Astrocyte (in vitro differentiated cells and primary cell): Measurements from ENCODE around the gene INPP5A. TPM values are rescaled to one million over a fixed set of nuclear protein-coding genes. Genes with fewer than 3 reads are reported as not detected.
A peak's percentile ranks its signal among the peaks of the same experiment; 100 is the strongest.

Source experiments
- DNase-seq: peaks from one replicate; pipeline ENCODE4 v3.0.0-alpha.2; 2010; ENCODE audit warnings: low read depth
- FAIRE-seq: peaks from 2 replicates; lab custom pipeline; 2011; peaks lifted over from hg19 to GRCh38; lab: Jason Lieb, UNC
- H2AFZ ChIP-seq: 2 replicates; pipeline ENCODE4 v1.6.0; 2012; ENCODE audit warnings: low read depth, low read length, inconsistent platforms
- H3K27ac ChIP-seq: 2 replicates; pipeline ENCODE4 v1.5.1; 2011; ENCODE audit warnings: low read depth, low read length, inconsistent platforms
- H3K27me3 ChIP-seq: 2 replicates; pipeline ENCODE4 v1.6.0; 2011; ENCODE audit warnings: low read length, inconsistent platforms; ENCODE audit not compliant: insufficient read depth
- H3K36me3 ChIP-seq: 2 replicates; pipeline ENCODE4 v1.5.1; 2011; ENCODE audit warnings: low read length, inconsistent platforms; ENCODE audit not compliant: insufficient read depth
- H3K4me1 ChIP-seq: 2 replicates; pipeline ENCODE4 v1.5.1; 2011; ENCODE audit warnings: low read length, inconsistent platforms; ENCODE audit not compliant: insufficient read depth
- H3K4me2 ChIP-seq: 2 replicates; pipeline ENCODE4 v1.6.0; 2012; ENCODE audit warnings: low read length, inconsistent platforms
- H3K4me3 ChIP-seq: 2 replicates; pipeline ENCODE4 v1.5.1; 2011; ENCODE audit warnings: low read depth, mild to moderate bottlenecking, low read length, inconsistent platforms; ENCODE audit not compliant: insufficient read depth
- H3K79me2 ChIP-seq: 2 replicates; pipeline ENCODE4 v1.6.0; 2012; ENCODE audit warnings: mild to moderate bottlenecking, low read length, inconsistent platforms; ENCODE audit not compliant: insufficient read depth
- H3K9ac ChIP-seq: 2 replicates; pipeline ENCODE4 v1.6.0; 2012; ENCODE audit warnings: mild to moderate bottlenecking, low read length, inconsistent platforms
- H3K9me3 ChIP-seq: 2 replicates; pipeline ENCODE4 v1.5.1; 2012; ENCODE audit warnings: low read depth, mild to moderate bottlenecking, low read length, inconsistent platforms; ENCODE audit not compliant: insufficient read depth
- H4K20me1 ChIP-seq: 2 replicates; pipeline ENCODE4 v1.6.0; 2012; ENCODE audit warnings: low read length, inconsistent platforms; ENCODE audit not compliant: insufficient read depth
- H3K27ac Mint-ChIP-seq: one replicate; pipeline ENCODE4 v1.8.0; 2021; ENCODE audit warnings: mild to moderate bottlenecking, mixed read lengths; ENCODE audit not compliant: unreplicated experiment
- H3K27me3 Mint-ChIP-seq: one replicate; pipeline ENCODE4 v1.8.0; 2021; ENCODE audit warnings: low read depth, mixed read lengths; ENCODE audit not compliant: unreplicated experiment
- H3K36me3 Mint-ChIP-seq: one replicate; pipeline ENCODE4 v1.8.0; 2021; ENCODE audit warnings: low read depth, mixed read lengths; ENCODE audit not compliant: unreplicated experiment
- H3K4me1 Mint-ChIP-seq: one replicate; pipeline ENCODE4 v1.8.0; 2021; ENCODE audit warnings: low read depth, mixed read lengths; ENCODE audit not compliant: unreplicated experiment
- H3K4me3 Mint-ChIP-seq: one replicate; pipeline ENCODE4 v1.8.0; 2021; ENCODE audit warnings: mild to moderate bottlenecking, moderate library complexity, mixed read lengths; ENCODE audit not compliant: unreplicated experiment
- H3K9me3 Mint-ChIP-seq: one replicate; pipeline ENCODE4 v1.8.0; 2021; ENCODE audit warnings: mild to moderate bottlenecking, mixed read lengths; ENCODE audit not compliant: unreplicated experiment
- EZH2 ChIP-seq: IDR thresholded peaks from 2 replicates; pipeline ENCODE4 v1.6.1; 2012; ENCODE audit warnings: mild to moderate bottlenecking, low read length, inconsistent platforms; ENCODE audit not compliant: insufficient read depth
- total RNA-seq: library from RNA; stranded (reverse); gene quantifications from 2 replicates; pipeline ENCODE4 v1.2.1, GENCODE V29; 2021
- TF ChIP-seq, protein P1 (sequence below): IDR thresholded peaks from 2 replicates; pipeline ENCODE4 v1.5.1; 2011; ENCODE audit warnings: low read depth, mild to moderate bottlenecking, inconsistent platforms, low read length, moderate library complexity; ENCODE audit not compliant: insufficient read depth

The INPP5A gene
- total RNA-seq, 1 donor from 2014 or later = 39.1 TPM

DNA sequence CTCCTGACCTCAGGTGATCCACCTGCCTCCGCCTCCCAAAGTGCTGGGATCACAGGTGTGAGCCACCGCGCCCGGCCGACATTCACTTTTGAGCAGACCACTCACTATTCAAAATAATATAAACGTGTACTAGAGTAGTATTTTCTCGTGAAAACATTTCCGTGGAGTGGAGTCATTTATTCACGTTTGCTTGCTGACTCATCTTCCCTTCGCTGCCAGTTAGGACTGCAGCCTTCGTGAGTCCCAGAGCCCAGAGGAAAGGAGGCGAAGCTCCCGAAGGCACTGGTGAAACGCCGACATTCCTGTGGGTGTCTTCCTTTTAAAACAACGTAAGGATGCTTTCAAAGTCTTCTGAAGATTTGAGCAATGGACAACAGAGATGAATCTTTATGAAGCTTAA lies 10.9 kb upstream of the INPP5A start:
- peak; percentile 71 for FAIRE-seq
- H3K27ac Mint-ChIP-seq = no peak overlapping the region

DNA sequence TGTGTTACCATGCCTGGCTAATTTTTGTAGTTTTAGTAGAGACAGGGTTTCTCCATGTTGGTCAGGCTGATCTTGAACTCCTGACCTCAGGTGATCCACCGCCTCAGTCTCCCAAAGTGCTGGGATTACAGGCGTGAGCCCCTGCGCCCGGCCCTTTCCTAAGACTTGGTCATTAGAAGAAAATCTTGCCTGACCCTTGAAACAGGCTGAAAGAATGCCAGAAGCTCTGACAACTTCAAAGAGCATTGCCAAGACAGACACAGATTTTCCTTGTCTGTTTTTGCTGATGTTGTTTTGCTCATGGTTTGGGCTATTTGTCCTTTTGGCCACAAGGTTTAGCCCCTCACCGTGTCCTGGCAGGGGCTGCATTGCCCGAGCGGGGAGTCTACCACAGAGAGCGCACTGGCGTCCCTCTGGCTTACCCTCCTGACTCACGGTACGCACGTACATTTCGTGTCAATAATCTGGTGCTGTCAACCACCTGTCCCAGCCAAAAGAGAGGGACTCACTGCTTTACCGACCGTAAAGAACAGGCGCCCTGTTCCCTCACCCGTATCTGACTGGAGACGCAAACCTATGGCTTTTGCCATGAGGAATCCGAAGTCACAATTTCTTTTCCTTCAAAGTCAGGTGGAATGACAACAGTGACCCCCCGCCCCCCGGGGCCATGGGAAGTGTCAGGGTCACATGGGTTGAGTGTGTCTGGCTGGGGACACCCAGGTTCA lies 10.1 kb upstream of the INPP5A start:
- H3K4me2 ChIP-seq = peak overlapping the region; percentile 73
- H3K27me3 ChIP-seq = no peaks in the 10 kb centered on the region
- H3K4me1 Mint-ChIP-seq = peaks cover 9% of the 10 kb centered on the region
- H3K27ac ChIP-seq = no peak overlapping the region
- H3K36me3 ChIP-seq = no peaks in the 10 kb centered on the region
- no peak for DNase-seq
- H3K36me3 Mint-ChIP-seq = peaks cover 2% of the 10 kb centered on the region
- peaks cover 14% of the 10 kb centered on the region for H3K4me1 ChIP-seq
- H3K79me2 ChIP-seq = no peaks in the 10 kb centered on the region
- H3K27me3 Mint-ChIP-seq = peaks cover 21% of the 10 kb centered on the region
- no peak overlapping the region for H3K4me3 Mint-ChIP-seq
- H3K9ac ChIP-seq = no peak overlapping the region
- no peak overlapping the region for H2AFZ ChIP-seq
- H3K9me3 Mint-ChIP-seq = peaks cover 20% of the 10 kb centered on the region
- H3K4me3 ChIP-seq = no peak overlapping the region
- peaks cover 2% of the 10 kb centered on the region for H3K9me3 ChIP-seq
- H4K20me1 ChIP-seq = no peaks in the 10 kb centered on the region
- H3K27ac Mint-ChIP-seq = peak overlapping the region; percentile 62
- FAIRE-seq = no peak
- no peak for TF ChIP-seq EZH2
- TF ChIP-seq, protein P1, sequence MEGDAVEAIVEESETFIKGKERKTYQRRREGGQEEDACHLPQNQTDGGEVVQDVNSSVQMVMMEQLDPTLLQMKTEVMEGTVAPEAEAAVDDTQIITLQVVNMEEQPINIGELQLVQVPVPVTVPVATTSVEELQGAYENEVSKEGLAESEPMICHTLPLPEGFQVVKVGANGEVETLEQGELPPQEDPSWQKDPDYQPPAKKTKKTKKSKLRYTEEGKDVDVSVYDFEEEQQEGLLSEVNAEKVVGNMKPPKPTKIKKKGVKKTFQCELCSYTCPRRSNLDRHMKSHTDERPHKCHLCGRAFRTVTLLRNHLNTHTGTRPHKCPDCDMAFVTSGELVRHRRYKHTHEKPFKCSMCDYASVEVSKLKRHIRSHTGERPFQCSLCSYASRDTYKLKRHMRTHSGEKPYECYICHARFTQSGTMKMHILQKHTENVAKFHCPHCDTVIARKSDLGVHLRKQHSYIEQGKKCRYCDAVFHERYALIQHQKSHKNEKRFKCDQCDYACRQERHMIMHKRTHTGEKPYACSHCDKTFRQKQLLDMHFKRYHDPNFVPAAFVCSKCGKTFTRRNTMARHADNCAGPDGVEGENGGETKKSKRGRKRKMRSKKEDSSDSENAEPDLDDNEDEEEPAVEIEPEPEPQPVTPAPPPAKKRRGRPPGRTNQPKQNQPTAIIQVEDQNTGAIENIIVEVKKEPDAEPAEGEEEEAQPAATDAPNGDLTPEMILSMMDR = no peak

More for the DNA sequence above, 10.9 kb upstream of the INPP5A start:
- H3K4me1 ChIP-seq = peaks cover 10% of the 10 kb centered on the region
- no peak overlapping the region for H3K4me3 ChIP-seq
- H2AFZ ChIP-seq = no peak overlapping the region
- Mint-ChIP-seq H3K4me1 (peaks cover 4% of the 10 kb centered on the region), H3K36me3 (peaks cover 2% of the 10 kb centered on the region), H3K27me3 (peaks cover 26% of the 10 kb centered on the region), H3K4me3 (no peak overlapping the region), H3K9me3 (peaks cover 12% of the 10 kb centered on the region)
- H3K36me3 ChIP-seq = no peaks in the 10 kb centered on the region
- peaks cover 2% of the 10 kb centered on the region for H3K9me3 ChIP-seq
- DNase-seq = peak; percentile 80
- H3K27ac ChIP-seq = peak overlapping the region; percentile 21
- no peak overlapping the region for H3K9ac ChIP-seq
- H3K4me2 ChIP-seq = peak overlapping the region; percentile 73
- no peaks in the 10 kb centered on the region for H3K79me2 ChIP-seq
- TF ChIP-seq EZH2 = no peak
- TF ChIP-seq, protein P1 = no peak
- no peaks in the 10 kb centered on the region for H4K20me1 ChIP-seq
- no peaks in the 10 kb centered on the region for H3K27me3 ChIP-seq
